Measurements from ENCODE around the gene NSF. TPM values are rescaled to one million over a fixed set of nuclear protein-coding genes. Genes with fewer than 3 reads are reported as not detected.
"Not testable (repeated sequence)": the region's sequence is repeated elsewhere in the genome, so short reads cannot be mapped to it uniquely, and the experiment has no call there.

Gene NSF
- total RNA-seq, 1 experiment from 2014 or later, result 24.2 TPM

DNA sequence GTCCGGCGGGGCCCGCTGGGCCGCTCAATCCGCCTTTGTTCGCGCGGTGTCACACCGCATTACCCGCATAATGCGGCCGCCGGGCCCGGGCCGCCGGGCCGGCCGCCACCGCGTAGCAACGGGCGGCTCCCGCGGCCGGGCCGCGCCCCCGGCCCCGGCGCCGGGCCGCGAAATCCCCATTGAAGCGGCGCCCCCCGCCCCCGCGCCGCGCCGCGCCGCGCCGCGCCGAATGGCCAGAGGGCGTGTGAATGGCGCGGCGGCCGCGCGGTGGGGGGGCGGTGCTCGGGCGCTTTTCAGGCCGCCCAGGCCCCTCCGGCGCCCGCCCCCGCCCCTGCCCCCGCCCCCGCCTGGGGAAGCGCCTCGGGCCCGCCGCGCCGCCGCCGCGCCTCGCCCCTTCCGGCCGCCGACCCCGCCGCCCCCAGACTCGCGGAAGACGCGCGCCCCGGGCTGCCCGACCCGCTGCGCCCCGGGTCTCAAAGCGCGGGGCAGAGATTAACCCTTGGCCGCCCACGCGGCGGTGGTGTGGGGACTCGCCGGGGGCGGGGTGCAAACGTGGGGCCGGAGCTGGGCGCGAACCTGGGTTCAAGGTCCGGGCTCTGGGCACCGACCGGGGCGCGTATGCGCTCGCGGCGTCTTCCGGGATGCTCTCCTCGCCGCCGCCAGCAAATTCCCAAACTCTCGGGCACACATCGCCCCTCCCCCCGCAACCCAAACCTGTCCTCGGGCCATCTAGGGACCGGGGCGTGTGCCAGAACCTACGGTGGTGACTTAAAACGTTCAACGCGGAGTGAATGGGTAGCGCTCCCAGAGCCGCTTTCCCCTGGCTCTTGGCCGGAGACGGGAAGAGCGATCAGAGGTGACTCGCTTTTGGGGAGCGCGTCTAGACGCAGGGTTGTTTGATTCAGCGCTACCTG lies 181.3 kb downstream of the NSF start:
- DNase-seq (ENCODE audit: extremely low read depth, low read depth), result peak; percentile 12

GRCh38 chr17:46772475-46773220 lies 182.2 kb downstream of the NSF start:
- no peak for DNase-seq (ENCODE audit: extremely low read depth, low read depth)

DNA sequence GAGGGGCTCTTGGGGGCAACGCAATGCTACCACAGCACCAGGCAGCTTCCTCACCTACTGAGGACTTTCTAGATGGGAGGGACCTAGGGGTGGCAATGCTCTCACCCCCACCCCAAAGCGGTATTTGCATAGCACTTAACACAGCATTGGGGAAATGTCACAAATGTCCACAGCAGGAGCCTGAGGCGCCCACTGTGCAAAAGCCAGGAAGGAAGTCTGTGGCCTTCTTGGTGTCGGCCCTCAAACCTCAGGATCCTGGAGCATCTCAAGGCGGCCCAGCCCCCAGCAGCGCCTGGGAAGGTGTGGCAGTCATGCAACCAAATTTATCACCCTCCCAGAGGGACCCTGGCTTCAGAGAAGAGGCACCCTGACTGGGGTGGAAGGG lies 182.7 kb downstream of the NSF start:
- DNase-seq (ENCODE audit: extremely low read depth, low read depth), result no peak

- no peak for DNase-seq (ENCODE audit: extremely low read depth, low read depth)
These were observed 183.2 kb downstream of the NSF start for GRCh38 chr17:46773676-46774075.

GRCh38 chr17:46774108-46774737 lies 183.8 kb downstream of the NSF start:
- no peak for DNase-seq (ENCODE audit: extremely low read depth, low read depth)

DNA sequence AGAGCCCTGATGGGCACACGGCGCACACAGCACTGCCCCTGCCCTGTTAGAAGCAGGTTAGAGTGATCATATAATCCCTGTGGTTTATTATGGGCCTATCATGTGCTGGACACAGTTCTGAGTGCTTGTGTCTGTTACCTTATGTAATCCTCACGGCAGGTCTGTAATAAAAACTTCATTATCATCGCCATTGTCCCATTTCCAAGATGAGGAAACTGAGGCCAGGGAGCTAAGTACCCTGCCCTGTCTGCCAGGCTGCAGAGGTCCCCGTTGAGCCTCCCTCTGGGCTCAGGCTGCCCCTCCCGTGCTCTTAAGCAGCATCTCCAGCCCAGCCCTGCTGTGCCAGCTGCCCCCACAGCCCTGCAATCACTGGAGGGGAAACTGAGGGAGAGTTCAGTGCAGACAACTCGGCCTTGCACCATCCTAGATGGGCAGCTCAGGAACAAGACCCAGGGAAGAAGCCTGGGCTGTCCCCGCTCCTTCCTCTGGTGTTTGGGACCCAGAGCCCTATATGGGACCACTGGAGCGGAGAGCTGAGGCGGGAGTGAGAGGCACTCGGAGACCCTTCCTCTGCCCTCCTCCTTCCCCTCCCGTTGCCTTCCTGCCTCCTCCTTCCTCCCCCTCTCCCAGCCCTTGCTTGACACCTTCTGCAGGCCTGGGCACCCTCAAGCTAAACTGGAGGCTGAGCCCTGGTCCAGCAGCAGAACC lies 186.0 kb downstream of the NSF start:
- no peak for DNase-seq (ENCODE audit: extremely low read depth, low read depth)

DNA sequence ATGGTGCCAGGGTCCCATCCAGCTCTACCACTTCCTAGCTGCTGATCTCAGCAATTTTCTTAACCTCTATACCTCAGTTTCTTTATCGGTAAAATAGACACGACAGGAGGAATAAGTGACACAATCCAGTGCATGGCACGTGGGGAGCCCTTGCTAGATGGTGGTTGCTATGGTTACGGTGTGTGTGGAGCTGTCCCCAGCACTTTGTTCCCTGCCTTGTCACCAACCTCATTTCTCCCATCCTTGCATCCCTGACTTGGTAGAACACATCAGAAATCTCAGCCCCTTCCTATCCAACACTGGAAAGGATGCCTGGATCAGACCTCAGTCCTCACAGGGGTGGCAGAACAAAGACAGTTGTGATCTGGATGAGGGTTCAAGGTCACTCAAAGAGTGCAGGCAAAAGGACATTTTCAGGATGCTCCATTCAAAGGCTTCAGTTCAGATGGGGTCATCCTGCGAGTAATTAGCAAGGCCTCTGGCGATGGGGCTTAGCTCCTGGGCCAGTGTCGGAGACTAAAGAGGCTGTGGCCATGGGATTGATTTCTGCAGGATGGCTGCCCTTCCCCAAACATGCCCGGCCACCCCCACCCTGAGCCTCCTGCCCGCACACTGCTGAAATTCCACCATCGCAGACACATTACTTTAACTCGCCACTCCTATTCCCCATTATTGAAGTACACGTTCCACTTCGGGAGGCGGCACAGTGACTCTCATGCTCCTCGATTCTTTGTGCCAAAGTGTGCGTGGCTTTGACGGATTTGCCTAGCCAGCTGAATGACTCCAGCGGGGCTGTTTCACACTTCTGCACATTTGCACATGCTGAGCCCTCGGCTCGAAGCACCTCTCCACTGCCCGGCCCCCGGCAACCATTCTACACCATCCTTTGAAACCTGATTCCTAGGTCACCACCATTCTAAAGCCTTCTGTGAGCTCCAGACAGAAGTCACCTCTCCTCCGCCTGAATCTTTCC lies 187.8 kb downstream of the NSF start:
- DNase-seq (ENCODE audit: extremely low read depth, low read depth), result no peak

GRCh38 chr17:46780003-46780373 lies 189.5 kb downstream of the NSF start:
- no peak for DNase-seq (ENCODE audit: extremely low read depth, low read depth)

- peak; percentile 43 for DNase-seq (ENCODE audit: extremely low read depth, low read depth)
These were observed 191.9 kb downstream of the NSF start for GRCh38 chr17:46782250-46782953.

- no peak for DNase-seq (ENCODE audit: extremely low read depth, low read depth)
These were observed 192.6 kb downstream of the NSF start for GRCh38 chr17:46783031-46783593.

DNA sequence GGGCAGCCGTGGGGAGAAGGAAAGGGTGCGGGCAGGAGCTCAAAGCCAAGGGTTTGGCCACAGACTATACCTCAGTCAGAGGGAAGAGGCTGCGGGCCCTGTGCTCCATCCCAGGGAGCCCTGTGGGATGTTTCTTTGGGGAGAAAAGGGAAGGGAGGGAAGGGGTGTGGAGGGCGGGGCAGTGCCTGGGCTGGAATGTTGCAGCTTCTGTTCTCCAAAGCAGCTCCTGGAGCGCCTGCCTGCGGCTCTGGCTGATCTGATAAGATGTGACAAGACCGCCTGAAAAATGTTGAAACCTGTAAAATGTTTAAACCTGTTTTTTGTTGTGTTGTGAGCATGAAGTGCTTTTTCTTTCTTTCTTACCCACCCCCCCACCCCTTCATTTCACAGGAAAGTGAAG lies 195.2 kb downstream of the NSF start:
- DNase-seq (ENCODE audit: extremely low read depth, low read depth), result no peak

GRCh38 chr17:46787478-46787877 lies 197.0 kb downstream of the NSF start:
- no peak for DNase-seq (ENCODE audit: extremely low read depth, low read depth)

DNA sequence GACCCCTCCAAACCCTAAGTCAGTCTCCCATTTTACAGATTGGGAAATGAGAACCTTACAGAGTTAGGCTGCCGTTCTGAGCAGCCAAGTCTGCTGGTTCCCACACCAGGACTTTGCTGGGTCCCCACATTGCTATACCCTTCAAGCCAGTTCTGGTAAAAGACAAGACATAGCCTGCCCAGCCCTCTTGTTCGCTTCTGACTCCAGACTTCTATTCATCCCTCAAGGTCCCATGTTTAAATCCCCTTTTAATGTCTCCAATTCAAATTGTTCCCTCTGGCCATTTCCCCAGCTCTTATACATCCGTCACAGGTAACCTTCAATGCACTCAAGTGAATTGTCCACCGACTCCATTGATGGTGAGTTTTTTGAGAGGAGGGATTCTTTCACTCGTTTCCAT lies 197.8 kb downstream of the NSF start:
- no peak for DNase-seq (ENCODE audit: extremely low read depth, low read depth)

- DNase-seq (ENCODE audit: extremely low read depth, low read depth), result no peak
These were observed 198.3 kb downstream of the NSF start for GRCh38 chr17:46788796-46789195.

DNA sequence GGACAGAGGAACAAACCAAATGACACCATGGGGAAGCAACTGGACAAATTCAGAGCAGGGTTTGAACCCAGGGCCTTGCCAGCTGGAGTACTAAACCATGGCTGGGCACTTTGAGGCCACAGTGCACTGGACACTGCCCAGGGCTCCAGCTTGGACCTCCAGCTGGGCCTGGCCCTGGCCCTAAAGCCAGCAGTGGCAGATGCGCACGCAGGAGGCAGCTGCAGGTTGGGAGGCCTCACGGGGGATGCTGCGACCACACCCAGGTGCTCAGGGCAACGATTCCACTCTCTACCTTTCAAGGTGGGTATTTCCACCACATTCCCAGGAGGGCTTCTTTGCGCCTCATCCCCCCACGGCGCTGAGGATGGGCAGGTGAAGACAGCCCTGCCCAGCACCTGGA lies 199.1 kb downstream of the NSF start:
- no peak for DNase-seq (ENCODE audit: extremely low read depth, low read depth)

- DNase-seq (ENCODE audit: extremely low read depth, low read depth), result no peak
These were observed 199.7 kb downstream of the NSF start for GRCh38 chr17:46790216-46790615.

DNA sequence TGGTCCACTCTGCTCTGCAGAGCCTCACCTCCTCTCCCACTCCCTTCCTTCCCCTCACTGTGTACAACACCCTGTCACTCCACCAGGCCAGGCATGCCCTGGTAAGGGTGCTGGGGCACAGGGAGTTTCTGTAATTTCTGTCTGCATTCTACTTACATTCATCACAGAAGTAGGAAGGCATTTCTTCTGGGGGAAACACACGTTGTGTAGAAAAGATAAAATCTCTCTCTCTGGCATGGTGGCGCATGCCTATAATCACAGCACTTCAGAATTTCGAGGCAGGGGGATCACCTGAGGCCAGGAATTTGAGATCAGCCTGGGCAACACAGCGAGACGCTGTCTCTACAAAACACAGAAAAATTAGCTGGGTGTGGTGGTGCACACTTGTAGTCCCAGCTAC lies 201.1 kb downstream of the NSF start:
- DNase-seq (ENCODE audit: extremely low read depth, low read depth), result no peak

DNA sequence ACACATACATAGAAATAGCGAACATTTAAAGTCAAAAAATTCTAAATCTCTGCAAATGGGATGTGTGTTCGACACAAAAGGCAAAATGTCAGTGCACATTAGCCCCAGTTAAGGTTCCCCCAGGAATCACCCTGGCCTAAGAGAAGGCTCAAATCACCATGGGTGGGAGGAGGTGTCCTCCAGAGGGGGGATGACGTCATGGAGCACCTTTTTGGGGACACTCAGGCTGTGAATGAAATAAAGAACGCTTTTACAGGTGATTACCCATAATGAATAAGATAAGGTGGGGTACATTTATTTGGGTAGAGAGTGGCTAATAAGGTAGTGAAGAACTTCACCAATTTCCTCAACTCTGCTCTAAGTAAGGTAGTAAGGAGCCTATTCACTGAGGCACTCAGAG lies 201.6 kb downstream of the NSF start:
- DNase-seq (ENCODE audit: extremely low read depth, low read depth), result no peak

DNA sequence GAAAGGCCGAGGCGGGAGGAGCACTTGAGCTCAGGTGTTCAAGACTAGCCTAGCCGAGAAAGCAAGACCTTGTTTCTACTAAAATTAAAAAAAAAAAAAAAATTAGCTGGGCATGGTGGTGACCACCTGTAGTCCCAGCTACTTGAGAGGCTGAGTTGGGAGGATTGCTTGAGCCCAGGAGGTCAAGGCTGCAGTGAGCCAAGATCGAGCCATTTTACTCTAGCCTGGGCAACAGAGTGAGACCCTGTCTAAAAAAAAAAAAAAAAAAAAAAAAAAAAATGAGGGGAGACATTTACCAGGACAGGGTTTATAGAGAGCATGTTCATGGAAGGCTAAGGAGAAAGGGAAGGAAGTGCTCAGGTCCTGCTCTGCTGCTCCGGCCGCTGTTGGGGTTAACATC lies 202.6 kb downstream of the NSF start:
- DNase-seq (ENCODE audit: extremely low read depth, low read depth), result not testable (repeated sequence)
